BLaER1 treated with 17β-estradiol and CSF1 and Interleukin-3, amounts not matched to agents 10 nM and 100 nM (cell line): Measurements from ENCODE around the gene LRFN4.

ENCODE experiments used
- H3K27ac ChIP-seq, 11 experiments: shearing (Covaris generic); formaldehyde crosslinking; 2 replicates each; pipeline ENCODE4 v1.8.1; 2022
- H3K27me3 ChIP-seq, 11 experiments: shearing (Covaris generic); formaldehyde crosslinking; 2 replicates each; pipeline ENCODE4 v1.8.1; 2022
- H3K36me3 ChIP-seq, 11 experiments: shearing (Covaris generic); formaldehyde crosslinking; 2 replicates each; pipeline ENCODE4 v1.8.1; 2022
- H3K4me1 ChIP-seq, 10 experiments: shearing (Covaris generic); formaldehyde crosslinking; 2 replicates each; pipeline ENCODE4 v1.8.1; 2022
- H3K4me2 ChIP-seq, 11 experiments: shearing (Covaris generic); formaldehyde crosslinking; 2 replicates each; pipeline ENCODE4 v1.8.1; 2022
- H3K4me3 ChIP-seq, 10 experiments: shearing (Covaris generic); formaldehyde crosslinking; 2 replicates each; pipeline ENCODE4 v1.8.1; 2022
- H3K9ac ChIP-seq, 11 experiments: shearing (Covaris generic); formaldehyde crosslinking; 2 replicates each; pipeline ENCODE4 v1.8.1; 2022
- H3K9me3 ChIP-seq, 11 experiments: shearing (Covaris generic); formaldehyde crosslinking; replicated peaks in 1 of 11; 2 replicates each; pipeline ENCODE4 v1.8.1; 2022
- H4K20me1 ChIP-seq, 11 experiments: shearing (Covaris generic); formaldehyde crosslinking; 2 replicates each; pipeline ENCODE4 v1.8.1; 2022
- Cebpa-rat ChIP-seq, 11 experiments: shearing (Covaris generic); IDR thresholded peaks; 2 replicates each; pipeline ENCODE4 v1.8.1; 2022

LRFN4 gene

GRCh38 chr11:66853242-66854229 lies 3.3 kb upstream of the LRFN4 start:
- H3K4me2 ChIP-seq = peak overlapping the region; percentile 10 to 99 (median 90); a peak in 17 of 22 replicates
- H3K36me3 ChIP-seq = peaks cover 7 to 31% (median 18%) of the 10 kb centered on the region in 11 experiments
- peaks cover 58 to 68% (median 62%) of the 10 kb centered on the region in 10 experiments for H3K4me1 ChIP-seq
- TF ChIP-seq Cebpa-rat (IDR thresholded peaks at IDR 0.05) = no peak
- peaks cover 0 to 13% (median 11%) of the 10 kb centered on the region in 11 experiments; a peak in 19 of 22 replicates for H4K20me1 ChIP-seq
- H3K27me3 ChIP-seq = no peaks in the 10 kb centered on the region
- H3K4me3 ChIP-seq = no peak overlapping the region
- H3K27ac ChIP-seq = peak overlapping the region in 9 of 11 experiments; percentile 6 to 100 (median 99); a peak in 17 of 22 replicates
- no peaks in the 10 kb centered on the region for H3K9me3 ChIP-seq
- peak overlapping the region in 6 of 11 experiments; percentile 29 to 99 (median 70); a peak in 10 of 22 replicates for H3K9ac ChIP-seq

GRCh38 chr11:66854231-66854661 lies 2.6 kb upstream of the LRFN4 start:
- peak overlapping the region; percentile 82 to 100 (median 96); a peak in 19 of 22 replicates for H3K4me2 ChIP-seq
- no peaks in the 10 kb centered on the region for H3K27me3 ChIP-seq
- peaks cover 0 to 20% (median 19%) of the 10 kb centered on the region in 11 experiments; a peak in 21 of 22 replicates for H4K20me1 ChIP-seq
- H3K9me3 ChIP-seq = no peaks in the 10 kb centered on the region
- peaks cover 65 to 75% (median 69%) of the 10 kb centered on the region in 10 experiments for H3K4me1 ChIP-seq
- H3K36me3 ChIP-seq = peaks cover 14 to 31% (median 18%) of the 10 kb centered on the region in 11 experiments
- TF ChIP-seq Cebpa-rat (IDR thresholded peaks at IDR 0.05) = no peak
- peak overlapping the region in 8 of 11 experiments; percentile 96 to 100 (median 99); a peak in 17 of 22 replicates for H3K27ac ChIP-seq
- peak overlapping the region in 8 of 11 experiments; percentile 94 to 100 (median 99); a peak in 15 of 22 replicates for H3K9ac ChIP-seq
- no peak overlapping the region for H3K4me3 ChIP-seq

GRCh38 chr11:66854729-66855211 lies 2.1 kb upstream of the LRFN4 start:
- Histone ChIP-seq H3K9ac (peak overlapping the region in 9 of 11 experiments; percentile 89 to 100 (median 99); a peak in 16 of 22 replicates), H3K4me2 (peak overlapping the region; percentile 82 to 100 (median 96)), H3K36me3 (peaks cover 18 to 31% (median 22%) of the 10 kb centered on the region in 11 experiments), H3K9me3 (no peaks in the 10 kb centered on the region), H4K20me1 (peaks cover 0 to 25% (median 24%) of the 10 kb centered on the region in 11 experiments; a peak in 21 of 22 replicates), H3K4me1 (peaks cover 70 to 80% (median 74%) of the 10 kb centered on the region in 10 experiments), H3K27ac (peak overlapping the region in 10 of 11 experiments; percentile 75 to 100 (median 99); a peak in 19 of 22 replicates), H3K27me3 (no peaks in the 10 kb centered on the region), H3K4me3 (peak overlapping the region in 1 of 10 experiments; percentile 16; a peak in 1 of 20 replicates)
- no peak for TF ChIP-seq Cebpa-rat (IDR thresholded peaks at IDR 0.05)

GRCh38 chr11:66855574-66856495 lies 1.0 kb upstream of the LRFN4 start:
- peak overlapping the region; percentile 80 to 98 (median 91) for H3K4me3 ChIP-seq
- H3K4me1 ChIP-seq = peaks cover 75 to 85% (median 80%) of the 10 kb centered on the region in 10 experiments
- peaks cover 9 to 34% (median 32%) of the 10 kb centered on the region in 11 experiments; a peak in 21 of 22 replicates for H3K36me3 ChIP-seq
- peaks cover 9 to 36% (median 34%) of the 10 kb centered on the region in 11 experiments; a peak in 21 of 22 replicates for H4K20me1 ChIP-seq
- H3K27ac ChIP-seq = peak overlapping the region; percentile 75 to 100 (median 99)
- H3K4me2 ChIP-seq = peak overlapping the region; percentile 86 to 100 (median 98)
- no peaks in the 10 kb centered on the region for H3K9me3 ChIP-seq
- H3K27me3 ChIP-seq = no peaks in the 10 kb centered on the region
- H3K9ac ChIP-seq = peak overlapping the region; percentile 89 to 100 (median 98)
- TF ChIP-seq Cebpa-rat (IDR thresholded peaks at IDR 0.05) = peak in 7 of 11 experiments; percentile 29 to 78 (median 68); a peak in 10 of 22 replicates

GRCh38 chr11:66857234-66857926 lies 516 bp downstream of the LRFN4 start:
- Histone ChIP-seq H3K9ac (peak overlapping the region; percentile 89 to 100 (median 98)), H3K4me3 (peak overlapping the region; percentile 80 to 98 (median 91)), H3K27ac (peak overlapping the region; percentile 65 to 100 (median 99)), H3K4me1 (peaks cover 59 to 84% (median 74%) of the 10 kb centered on the region in 10 experiments), H3K4me2 (peak overlapping the region; percentile 86 to 100 (median 98)), H3K27me3 (no peaks in the 10 kb centered on the region), H4K20me1 (peaks cover 13 to 50% (median 47%) of the 10 kb centered on the region in 11 experiments; a peak in 21 of 22 replicates), H3K36me3 (peaks cover 16 to 46% (median 38%) of the 10 kb centered on the region in 11 experiments; a peak in 21 of 22 replicates), H3K9me3 (no peaks in the 10 kb centered on the region)
- TF ChIP-seq Cebpa-rat (IDR thresholded peaks at IDR 0.05) = no peak

GRCh38 chr11:66857927-66858185 lies 992 bp downstream of the LRFN4 start:
- no peaks in the 10 kb centered on the region for H3K9me3 ChIP-seq
- no peak for TF ChIP-seq Cebpa-rat (IDR thresholded peaks at IDR 0.05)
- H3K36me3 ChIP-seq = peaks cover 21 to 47% (median 38%) of the 10 kb centered on the region in 11 experiments; a peak in 21 of 22 replicates
- H3K4me1 ChIP-seq = peaks cover 57 to 82% (median 75%) of the 10 kb centered on the region in 10 experiments
- H3K9ac ChIP-seq = peak overlapping the region; percentile 89 to 100 (median 98); a peak in 21 of 22 replicates
- H3K4me2 ChIP-seq = peak overlapping the region; percentile 86 to 100 (median 98)
- H3K27me3 ChIP-seq = no peaks in the 10 kb centered on the region
- H4K20me1 ChIP-seq = peaks cover 13 to 55% (median 51%) of the 10 kb centered on the region in 11 experiments; a peak in 21 of 22 replicates
- H3K4me3 ChIP-seq = peak overlapping the region; percentile 80 to 98 (median 91)
- H3K27ac ChIP-seq = peak overlapping the region in 10 of 11 experiments; percentile 75 to 100 (median 99); a peak in 19 of 22 replicates

GRCh38 chr11:66858186-66858938 lies 1.5 kb downstream of the LRFN4 start:
- peaks cover 57 to 78% (median 74%) of the 10 kb centered on the region in 10 experiments for H3K4me1 ChIP-seq
- peak overlapping the region in 10 of 11 experiments; percentile 75 to 100 (median 99); a peak in 17 of 22 replicates for H3K27ac ChIP-seq
- no peak for TF ChIP-seq Cebpa-rat (IDR thresholded peaks at IDR 0.05)
- H3K36me3 ChIP-seq = peaks cover 22 to 50% (median 38%) of the 10 kb centered on the region in 11 experiments; a peak in 21 of 22 replicates
- peak overlapping the region; percentile 89 to 100 (median 98); a peak in 21 of 22 replicates for H3K9ac ChIP-seq
- peak overlapping the region; percentile 86 to 100 (median 98) for H3K4me2 ChIP-seq
- H3K27me3 ChIP-seq = no peaks in the 10 kb centered on the region
- peaks cover 13 to 58% (median 51%) of the 10 kb centered on the region in 11 experiments; a peak in 21 of 22 replicates for H4K20me1 ChIP-seq
- no peaks in the 10 kb centered on the region for H3K9me3 ChIP-seq
- peak overlapping the region; percentile 80 to 98 (median 91); a peak in 18 of 20 replicates for H3K4me3 ChIP-seq
